IPS-NIHi11 (cell line): Measurements from ENCODE around the gene RNASEH2B.

Experiments
- DNase-seq: peaks from one replicate; pipeline ENCODE4 v3.0.0; 2012; ENCODE audit warnings: mixed read lengths, low spot score

RNASEH2B gene

DNA sequence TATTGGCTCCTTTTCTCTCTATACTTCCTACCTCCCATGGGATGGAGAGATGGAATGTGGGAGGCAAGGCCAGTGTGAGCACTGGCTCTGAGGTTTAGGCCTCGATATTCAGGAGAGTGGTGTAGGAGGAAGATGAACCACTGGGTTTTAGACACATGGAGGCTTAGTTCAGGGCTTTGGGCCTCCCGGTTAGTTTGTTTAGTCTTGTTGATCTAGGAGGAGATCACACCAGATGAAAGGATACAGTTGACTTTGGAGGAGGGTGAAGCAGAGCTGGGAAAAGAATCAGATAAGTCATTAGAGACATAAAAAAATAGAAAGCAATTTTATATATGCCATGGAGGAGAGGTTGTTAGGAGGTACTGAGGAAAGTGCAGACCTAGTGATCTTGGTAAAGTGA is 30.9 kb downstream of the RNASEH2B start:
- DNase-seq = no peak

DNA sequence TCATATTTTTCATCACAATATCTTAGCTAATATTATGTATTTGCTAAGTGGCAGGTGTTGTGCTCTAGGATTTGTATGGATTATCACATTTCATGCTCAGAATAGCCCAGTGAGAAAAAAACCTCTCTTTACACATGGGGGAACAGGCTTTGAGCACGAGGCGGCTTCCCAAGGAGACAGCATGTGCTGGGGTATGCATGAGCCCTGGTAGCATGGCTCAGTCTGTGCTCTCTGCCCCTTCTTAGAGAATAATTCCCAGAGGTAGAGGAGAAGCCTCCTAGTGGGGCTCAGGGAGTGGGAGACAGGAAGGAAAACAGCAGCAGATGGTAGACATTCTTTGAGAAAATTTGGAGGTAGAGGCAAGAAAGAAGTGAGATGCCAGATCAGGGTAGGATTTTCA is 31.6 kb downstream of the RNASEH2B start:
- DNase-seq = no peak

DNA sequence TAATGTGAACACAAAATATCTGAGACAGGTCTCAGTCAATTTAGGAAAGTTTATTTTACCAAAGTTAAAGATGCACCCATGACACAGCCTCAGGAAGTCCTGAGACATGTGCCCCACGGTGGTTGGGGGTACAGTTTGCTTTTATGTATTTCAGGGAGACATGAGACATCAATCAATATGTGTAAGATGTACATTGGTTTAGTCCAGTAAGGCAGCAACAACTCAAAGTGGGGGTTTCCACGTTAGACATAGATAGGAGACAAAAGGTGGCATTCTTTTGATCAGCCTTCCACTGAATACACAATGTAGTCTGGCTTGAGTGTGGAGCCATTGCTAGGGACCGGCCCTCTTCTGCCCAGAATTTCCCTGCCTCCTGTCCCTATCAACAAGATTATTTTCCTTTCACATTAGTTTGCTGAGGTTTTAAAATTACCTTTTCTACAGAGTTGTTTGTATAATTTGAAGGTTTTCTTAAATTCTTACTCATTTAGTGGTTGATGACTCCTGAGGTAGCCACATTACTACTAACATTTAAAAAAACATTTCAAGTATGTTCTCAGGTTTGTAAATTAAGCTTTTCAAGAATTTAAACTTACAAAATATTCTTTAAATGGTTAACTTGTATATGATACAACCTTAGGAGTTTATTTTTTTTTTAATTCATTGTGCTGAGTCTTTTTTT is 33.2 kb downstream of the RNASEH2B start:
- no peak for DNase-seq

GRCh38 chr13:50945669-50946068 is 36.1 kb downstream of the RNASEH2B start:
- no peak for DNase-seq

GRCh38 chr13:50948601-50949000 is 39.0 kb downstream of the RNASEH2B start:
- no peak for DNase-seq

DNA sequence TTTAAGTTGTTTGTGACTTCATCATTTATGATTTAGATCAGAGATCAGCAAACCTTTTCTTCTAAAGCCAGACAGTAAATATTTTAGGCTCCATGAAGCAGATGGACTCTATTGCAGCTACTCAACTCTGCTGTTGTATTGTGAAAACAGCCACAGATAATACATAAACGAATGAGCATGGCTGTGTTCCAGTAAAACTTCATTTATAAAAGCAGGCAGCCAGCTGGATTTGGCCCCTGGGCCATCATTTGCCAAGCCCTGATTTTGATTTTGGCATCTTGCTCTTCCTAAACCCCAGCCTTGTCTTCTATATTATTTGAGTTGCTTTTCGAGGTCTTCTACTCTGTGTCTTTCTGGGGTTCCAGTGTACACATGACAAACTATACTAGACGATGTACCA is 41.3 kb downstream of the RNASEH2B start:
- DNase-seq = no peak

DNA sequence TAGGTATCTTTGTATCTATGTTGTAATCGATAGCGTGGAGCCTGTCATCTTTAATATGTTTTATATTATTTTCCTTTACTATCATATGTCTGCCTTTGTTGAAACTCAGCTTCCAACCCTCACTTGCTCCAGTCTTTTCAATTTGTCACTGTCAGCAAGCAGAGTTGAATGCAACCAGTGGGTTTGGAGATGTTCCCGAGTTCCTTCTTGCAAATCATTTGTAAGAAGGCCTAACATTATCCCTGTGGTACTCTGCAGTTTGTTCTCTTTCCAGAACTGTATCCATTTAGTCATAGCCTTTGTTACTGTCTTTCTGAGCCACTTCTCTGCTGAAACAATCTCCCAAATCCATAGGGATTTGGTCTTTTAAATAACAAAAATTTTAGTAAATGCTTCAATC is 41.8 kb downstream of the RNASEH2B start:
- no peak for DNase-seq

DNA sequence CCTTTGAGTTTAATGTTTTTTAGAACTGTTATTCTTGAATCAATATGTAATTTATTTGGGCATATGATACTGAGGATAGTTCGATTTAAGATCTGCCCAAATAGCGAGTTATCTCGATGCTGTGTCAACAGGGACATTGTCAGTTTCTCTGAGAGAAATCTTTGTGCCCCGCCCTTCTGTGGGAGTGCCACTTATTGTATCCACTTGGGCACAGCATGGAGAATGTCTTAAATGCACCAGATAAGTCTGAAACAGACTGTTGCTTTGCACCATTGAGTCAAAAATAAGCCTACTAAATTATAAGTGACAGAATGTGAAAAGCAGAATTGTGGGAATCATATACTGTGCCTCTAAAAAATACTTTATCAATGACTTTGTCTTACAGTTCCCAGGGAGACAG is 45.6 kb downstream of the RNASEH2B start:
- DNase-seq = no peak

- no peak for DNase-seq
These were observed 46.2 kb downstream of the RNASEH2B start for GRCh38 chr13:50955798-50956197.

GRCh38 chr13:50957620-50958019 is 48.0 kb downstream of the RNASEH2B start:
- no peak for DNase-seq

- peak; percentile 68 for DNase-seq
These were observed 60.1 kb downstream of the RNASEH2B start for GRCh38 chr13:50969691-50970090.

GRCh38 chr13:50970956-50971355 is 61.4 kb downstream of the RNASEH2B start:
- no peak for DNase-seq

DNA sequence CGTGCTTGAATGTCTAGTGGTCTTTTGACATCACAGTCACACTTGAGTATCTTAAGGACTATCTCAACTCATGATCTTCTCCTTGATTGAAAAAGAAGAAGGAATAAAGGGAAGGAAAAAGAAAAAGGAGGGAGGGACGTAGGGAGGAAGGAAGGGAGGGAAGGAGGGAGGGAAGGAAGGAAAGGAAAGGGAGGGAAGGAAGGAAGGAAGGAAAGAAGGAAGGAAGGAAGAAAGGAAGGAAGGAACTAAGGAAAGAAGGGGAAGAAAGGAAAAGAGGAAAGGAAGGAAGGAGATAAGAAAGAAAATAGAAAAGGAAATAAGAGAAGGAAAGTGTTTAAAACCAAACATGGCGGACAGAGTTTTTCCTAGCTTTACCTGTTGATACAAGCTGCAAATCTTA is 64.7 kb downstream of the RNASEH2B start:
- DNase-seq = no peak

DNA sequence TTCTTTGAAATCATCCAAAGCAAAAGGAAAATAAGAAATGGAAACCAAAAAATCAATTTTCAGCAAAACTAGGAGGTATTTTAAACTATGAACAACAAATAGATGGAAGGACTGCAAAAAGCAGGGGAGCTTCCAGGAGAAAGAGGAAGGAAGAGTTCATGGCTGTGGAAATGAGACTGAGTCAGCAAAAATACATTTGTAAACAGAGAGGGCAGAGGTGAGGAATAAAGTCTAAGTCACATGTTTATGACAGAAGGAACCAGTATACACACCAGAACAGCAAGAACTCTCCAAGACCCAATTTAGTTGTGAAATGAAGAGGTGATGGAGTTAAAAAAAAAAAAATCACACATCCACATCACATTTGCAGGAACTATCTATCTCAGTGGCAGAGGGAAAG is 69.6 kb downstream of the RNASEH2B start:
- no peak for DNase-seq

GRCh38 chr13:50981686-50982085 is 72.1 kb downstream of the RNASEH2B start:
- DNase-seq = no peak

DNA sequence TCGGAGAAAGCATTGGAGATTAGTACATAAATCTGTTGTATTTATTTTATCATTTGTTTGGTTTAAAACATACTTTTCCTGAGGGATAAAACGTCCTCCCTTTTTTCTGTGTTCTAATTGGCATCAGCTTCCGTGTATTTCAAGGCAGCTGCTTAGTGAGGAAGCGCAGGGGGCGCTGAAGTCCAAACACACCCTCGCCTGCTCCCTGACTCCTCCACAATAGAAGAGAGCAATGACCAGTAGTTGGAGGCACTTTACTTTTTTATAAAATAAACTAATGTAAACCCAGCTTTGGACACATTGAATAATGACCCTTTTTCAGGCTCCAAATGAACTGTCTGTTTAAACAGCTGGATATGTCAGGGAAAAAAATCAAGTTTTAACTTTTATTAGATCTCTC is 79.9 kb downstream of the RNASEH2B start:
- DNase-seq = peak; percentile 62

GRCh38 chr13:50990065-50990817 is 80.7 kb downstream of the RNASEH2B start:
- peak; percentile 18 for DNase-seq

DNA sequence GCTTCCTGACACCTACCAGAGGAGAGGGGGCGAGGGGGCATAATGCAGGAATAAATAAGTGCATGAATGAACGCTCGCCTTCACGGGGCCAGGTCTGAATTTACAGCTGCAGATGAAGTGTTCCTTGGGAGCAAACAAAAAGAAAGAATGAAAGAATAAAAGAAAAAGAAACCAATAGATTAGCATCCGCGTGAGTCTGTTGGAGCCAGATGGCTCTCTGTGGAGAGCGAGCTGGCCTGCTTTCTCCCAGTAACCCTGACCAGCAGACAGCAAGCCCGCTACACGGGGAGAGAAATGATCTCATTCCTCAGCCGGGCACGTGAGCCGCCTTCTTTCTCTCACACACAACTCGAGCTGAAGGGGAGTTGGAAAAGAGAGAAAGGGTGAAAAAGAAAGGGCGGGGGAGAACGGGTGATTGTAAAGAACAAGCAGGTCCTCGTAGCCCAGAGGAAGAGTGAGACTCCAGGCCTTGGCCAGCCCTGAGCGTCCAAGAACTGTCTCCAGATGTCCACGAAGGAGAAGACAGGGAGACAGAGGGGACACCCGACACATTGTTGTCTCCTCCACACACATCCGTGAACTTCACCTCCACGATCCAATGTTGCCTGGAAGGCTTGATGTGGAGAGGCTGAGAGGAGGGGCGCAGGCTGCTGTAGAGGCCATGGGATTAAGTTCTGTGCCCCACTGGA is 81.4 kb downstream of the RNASEH2B start:
- DNase-seq = peak; percentile 72

DNA sequence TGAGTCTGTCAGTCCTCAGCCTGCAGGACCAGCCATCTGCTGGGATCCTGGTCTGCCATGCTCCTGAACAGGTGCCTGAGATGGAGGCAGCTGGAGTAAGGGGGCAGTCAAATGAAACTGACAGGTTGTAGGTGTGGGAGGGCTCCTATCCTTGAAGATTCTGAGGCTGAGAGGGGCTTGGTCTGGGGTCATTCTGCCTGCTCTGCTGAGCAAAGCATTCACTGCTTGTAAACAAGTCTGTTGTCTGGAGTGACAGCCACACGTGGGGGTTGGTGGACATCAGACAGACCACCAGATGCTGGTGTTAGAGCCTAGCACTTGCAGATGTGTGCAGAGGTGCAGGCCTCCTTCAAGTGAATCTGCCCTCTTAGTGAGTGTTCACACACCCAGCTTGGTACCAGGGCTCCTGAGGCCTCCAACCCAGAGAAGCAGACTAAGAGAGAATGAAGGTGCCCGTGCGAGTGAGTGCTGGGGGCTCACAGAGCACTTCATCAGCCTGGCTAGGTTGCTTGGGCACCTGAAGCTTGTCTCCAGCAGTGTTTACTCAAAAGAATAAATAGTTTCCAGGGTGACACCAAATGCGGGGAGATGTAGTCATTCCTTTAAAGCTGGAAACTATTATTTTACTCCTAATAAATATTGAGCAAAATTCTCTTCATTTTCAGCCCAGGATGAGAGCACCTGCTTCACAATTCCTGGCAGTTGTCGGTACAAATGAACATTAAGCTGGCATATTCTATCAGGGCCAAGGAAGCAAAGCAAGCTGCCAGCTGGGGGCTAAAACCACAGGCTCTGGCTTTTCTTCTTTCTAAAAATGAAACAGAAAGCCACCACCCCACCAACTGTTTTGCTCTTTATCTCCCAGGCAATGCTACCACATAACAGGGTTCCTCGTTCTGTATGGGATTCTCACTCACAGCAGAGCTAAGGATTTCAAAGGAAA is 82.3 kb downstream of the RNASEH2B start:
- no peak for DNase-seq

- no peak for DNase-seq
These were observed 83.8 kb downstream of the RNASEH2B start for GRCh38 chr13:50993371-50993770.

DNA sequence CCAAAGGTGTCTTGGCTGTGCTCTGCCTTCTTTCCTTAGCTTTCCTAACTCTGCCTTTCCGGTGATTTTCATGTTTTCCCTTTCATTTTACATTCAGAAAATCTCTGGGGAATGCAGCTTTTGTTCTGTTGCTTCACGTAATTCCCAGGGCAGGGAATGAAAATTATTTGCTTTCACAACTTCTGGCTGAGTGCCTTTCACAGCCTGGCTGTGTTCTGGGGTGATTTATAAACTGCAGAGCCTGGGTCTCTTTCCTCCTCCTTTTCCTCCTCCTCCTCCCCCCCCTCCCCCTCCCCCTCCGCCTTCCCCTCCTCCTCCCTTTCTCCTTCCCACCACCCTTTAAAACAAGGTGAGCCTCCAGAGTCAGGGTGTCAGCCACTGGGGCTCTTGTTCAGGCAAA is 84.3 kb downstream of the RNASEH2B start:
- no peak for DNase-seq

- no peak for DNase-seq
These were observed 85.1 kb downstream of the RNASEH2B start for GRCh38 chr13:50994651-50995050.
